Lung (tissue), 12 donors: ENCODE data around the gene PLPPR1. TPM values are rescaled to one million over a fixed set of nuclear protein-coding genes. Genes with fewer than 3 reads are reported as not detected.
A peak's percentile ranks its signal among the peaks of the same experiment; 100 is the strongest.

Experiments
- ATAC-seq: fragments of 200-7000 bp; cut with Tn5 transposase; one replicate; pipeline ENCODE4 v1.9.1; 2020; ENCODE audit warnings: moderate number of reproducible peaks; ENCODE audit not compliant: insufficient read depth, low FRiP score
- DNase-seq, 3 donors: peaks; one replicate each; pipeline ENCODE4 v3.0.0-alpha.2; 2013 to 2017
- H3K27ac ChIP-seq, 2 donors: one replicate each; pipeline ENCODE4 v1.5.1; 2013; ENCODE audit warnings: mild to moderate bottlenecking in 2 of 2, moderate library complexity in 2 of 2, control low read depth in 1 of 2, inconsistent platforms in 1 of 2, low read depth in 1 of 2, low read length in 1 of 2
- H3K27me3 ChIP-seq, 3 donors: one replicate each; pipeline ENCODE4 v1.5.1; 2013; ENCODE audit warnings: low read length in 2 of 3; ENCODE audit not compliant: control insufficient read depth in 3 of 3, insufficient read depth in 3 of 3
- H3K36me3 ChIP-seq, 4 donors: one replicate each; pipeline ENCODE4 v1.5.1; 2013; ENCODE audit warnings: low read length in 4 of 4, mild to moderate bottlenecking in 1 of 4, moderate library complexity in 1 of 4; ENCODE audit not compliant: control insufficient read depth in 4 of 4, insufficient read depth in 4 of 4
- H3K4me1 ChIP-seq, 5 donors: one replicate each; pipeline ENCODE4 v1.5.1; 2013; ENCODE audit warnings: low read length in 5 of 5, mild to moderate bottlenecking in 2 of 5, moderate library complexity in 1 of 5; ENCODE audit not compliant: control insufficient read depth in 5 of 5, insufficient read depth in 5 of 5
- H3K4me3 ChIP-seq: one replicate; pipeline ENCODE4 v1.5.1; 2013; ENCODE audit warnings: mild to moderate bottlenecking, control low read depth, moderate library complexity
- H3K9ac ChIP-seq, 2 donors: one replicate each; pipeline ENCODE4 v1.5.1; 2013; ENCODE audit warnings: low read length in 2 of 2, control low read depth in 1 of 2; ENCODE audit not compliant: insufficient read depth in 1 of 2
- H3K9me3 ChIP-seq, 4 donors: one replicate each; pipeline ENCODE4 v1.5.1; 2013; ENCODE audit warnings: low read length in 3 of 4, mild to moderate bottlenecking in 1 of 4, moderate library complexity in 1 of 4; ENCODE audit not compliant: control insufficient read depth in 4 of 4, insufficient read depth in 3 of 4
- WGBS, 2 donors: extraction: QIAGEN DNeasy Blood & Tissue Kit; methylation state at CpG; one replicate each; pipeline ENCODE4 v1.1.7; 2013; 5-methylcytosine and 5-hydroxymethylcytosine counted together
- polyA plus RNA-seq, 2 donors: library from polyadenylated mRNA; stranded (reverse); fragments of 200-250 nt; gene quantifications; one replicate each; pipeline ENCODE4 v1.2.1, GENCODE V29; 2013
- total RNA-seq, 2 donors: library from RNA; depleted of rRNA in 1 of 2; stranded (reverse); fragments of >200 nt in 1 of 2; gene quantifications; one replicate each; pipeline ENCODE4 v1.2.1, GENCODE V29; 2014 to 2021
- TF ChIP-seq, protein P1 (sequence below): IDR thresholded peaks from 2 replicates; pipeline ENCODE4 v1.5.1; 2012; ENCODE audit warnings: mild to moderate bottlenecking; ENCODE audit errors: control extremely low read depth, extremely low read depth
- donor health status: control.
- donor health status: control.
- donor health status: Bipolar disorder and iron deficiency.
- donor health status: healthy.
- donor health status: DM: yes; HTN: yes; CAD: no.

Gene PLPPR1
- total and polyA plus RNA-seq, 4 donors: 0.91 to 8.4 (median 3.7) TPM

- Histone ChIP-seq H3K9me3 (no peaks in the 10 kb centered on the region), H3K9ac (no peak overlapping the region)
- no peak for ATAC-seq
Measured at GRCh38 chr9:101317735-101318134, 289.2 kb downstream of the PLPPR1 start.

GRCh38 chr9:101323129-101323528 lies 294.6 kb downstream of the PLPPR1 start:
- DNase-seq (no peak), ATAC-seq (no peak)
- H3K9me3 ChIP-seq: peaks cover 0 to 4% (median 0%) of the 10 kb centered on the region in 4 donors
- H3K36me3 ChIP-seq: no peaks in the 10 kb centered on the region
- H3K4me1 ChIP-seq: peaks cover 0 to 2% (median 0%) of the 10 kb centered on the region in 5 donors
- no peak overlapping the region for H3K27ac ChIP-seq
- WGBS, 2 donors: 84 to 87% methylated on average over 3 of the region's 3 CpGs
- no peak overlapping the region for H3K9ac ChIP-seq
- TF ChIP-seq, protein P1, sequence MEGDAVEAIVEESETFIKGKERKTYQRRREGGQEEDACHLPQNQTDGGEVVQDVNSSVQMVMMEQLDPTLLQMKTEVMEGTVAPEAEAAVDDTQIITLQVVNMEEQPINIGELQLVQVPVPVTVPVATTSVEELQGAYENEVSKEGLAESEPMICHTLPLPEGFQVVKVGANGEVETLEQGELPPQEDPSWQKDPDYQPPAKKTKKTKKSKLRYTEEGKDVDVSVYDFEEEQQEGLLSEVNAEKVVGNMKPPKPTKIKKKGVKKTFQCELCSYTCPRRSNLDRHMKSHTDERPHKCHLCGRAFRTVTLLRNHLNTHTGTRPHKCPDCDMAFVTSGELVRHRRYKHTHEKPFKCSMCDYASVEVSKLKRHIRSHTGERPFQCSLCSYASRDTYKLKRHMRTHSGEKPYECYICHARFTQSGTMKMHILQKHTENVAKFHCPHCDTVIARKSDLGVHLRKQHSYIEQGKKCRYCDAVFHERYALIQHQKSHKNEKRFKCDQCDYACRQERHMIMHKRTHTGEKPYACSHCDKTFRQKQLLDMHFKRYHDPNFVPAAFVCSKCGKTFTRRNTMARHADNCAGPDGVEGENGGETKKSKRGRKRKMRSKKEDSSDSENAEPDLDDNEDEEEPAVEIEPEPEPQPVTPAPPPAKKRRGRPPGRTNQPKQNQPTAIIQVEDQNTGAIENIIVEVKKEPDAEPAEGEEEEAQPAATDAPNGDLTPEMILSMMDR: no peak
- no peak overlapping the region for H3K4me3 ChIP-seq
- no peaks in the 10 kb centered on the region for H3K27me3 ChIP-seq

More at GRCh38 chr9:101317735-101318134, 289.2 kb downstream of the PLPPR1 start:
- H3K4me1 ChIP-seq: peaks cover 0 to 14% (median 3%) of the 10 kb centered on the region in 5 donors
- TF ChIP-seq, protein P1: no peak
- H3K27me3 ChIP-seq: peaks cover 0 to 3% (median 0%) of the 10 kb centered on the region in 3 donors
- H3K4me3 ChIP-seq: no peak overlapping the region
- no peaks in the 10 kb centered on the region for H3K36me3 ChIP-seq
- no peak for DNase-seq
- no peak overlapping the region for H3K27ac ChIP-seq

DNA sequence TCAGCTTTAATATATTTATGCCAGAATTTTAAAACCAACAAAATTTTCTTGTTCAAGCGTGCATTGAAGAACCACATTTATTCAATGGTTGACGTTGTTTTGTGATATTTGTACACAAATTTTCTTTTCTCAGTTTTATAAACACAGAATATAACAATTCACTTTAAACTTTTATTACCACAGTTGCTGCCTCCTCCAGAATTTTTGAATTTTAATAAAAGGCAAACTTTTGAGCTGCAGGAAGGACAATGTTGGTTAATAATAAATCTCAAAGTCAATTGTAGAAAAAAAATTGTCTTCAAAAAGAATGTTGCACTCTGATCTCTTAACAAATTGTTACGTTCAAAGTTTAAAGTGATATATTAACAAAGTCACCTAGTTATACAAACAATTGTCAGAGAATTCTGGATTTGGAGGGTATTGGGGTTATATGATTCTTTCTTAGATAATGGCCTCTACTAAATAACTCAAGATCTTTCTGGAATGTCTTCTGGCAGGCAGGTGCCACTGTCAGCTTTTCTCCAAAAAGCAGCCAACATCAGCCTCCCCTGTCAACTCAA lies 295.8 kb downstream of the PLPPR1 start:
- ATAC-seq: no peak
- Histone ChIP-seq H3K4me1 (peaks cover 0 to 2% (median 0%) of the 10 kb centered on the region in 5 donors), H3K9me3 (peaks cover 0 to 4% (median 0%) of the 10 kb centered on the region in 4 donors), H3K27ac (no peak overlapping the region), H3K9ac (no peak overlapping the region), H3K36me3 (no peaks in the 10 kb centered on the region), H3K4me3 (no peak overlapping the region), H3K27me3 (no peaks in the 10 kb centered on the region)
- TF ChIP-seq, protein P1: no peak
- no peak for DNase-seq
- whole genome bisulfite sequencing, 2 donors: 66 to 69% methylated on average over 3 of the region's 3 CpGs

DNA sequence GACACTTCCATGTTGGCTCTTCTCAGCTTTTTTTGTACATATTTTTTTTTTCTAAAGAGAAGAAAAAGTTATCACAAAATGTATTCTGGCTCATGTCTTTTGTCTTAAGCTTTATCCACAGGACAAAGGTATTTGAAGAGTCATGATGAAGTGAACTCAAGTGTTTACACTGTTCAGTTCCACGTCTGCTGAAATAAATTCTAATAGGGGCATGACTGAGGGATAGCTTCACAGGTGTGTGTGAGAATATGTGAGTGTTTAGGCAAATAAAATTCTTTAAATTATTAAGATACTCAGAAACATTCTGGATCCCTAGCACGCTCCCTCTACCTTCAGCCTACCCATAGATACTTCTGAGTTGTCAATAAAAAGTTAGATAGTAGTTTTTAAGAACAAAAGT lies 296.5 kb downstream of the PLPPR1 start:
- H3K4me1 ChIP-seq: peaks cover 0 to 2% (median 0%) of the 10 kb centered on the region in 5 donors
- DNase-seq: peak in 2 of 3 donors; percentile 36 to 49
- H3K36me3 ChIP-seq: no peaks in the 10 kb centered on the region
- no peak overlapping the region for H3K4me3 ChIP-seq
- TF ChIP-seq, protein P1: no peak
- H3K9ac ChIP-seq: no peak overlapping the region
- no peak overlapping the region for H3K27ac ChIP-seq
- ATAC-seq: peak; percentile 63
- whole genome bisulfite sequencing, 2 donors: 51 to 62% methylated on average over 2 of the region's 2 CpGs
- H3K9me3 ChIP-seq: peaks cover 0 to 4% (median 0%) of the 10 kb centered on the region in 4 donors
- no peaks in the 10 kb centered on the region for H3K27me3 ChIP-seq
